ENCODE data around the gene HSPA1B.
"Not testable (repeated sequence)": the region's sequence is repeated elsewhere in the genome, so short reads cannot be mapped to it uniquely, and the experiment has no call there.

Gene HSPA1B

GRCh38 chr6:31801031-31801927 lies 26.3 kb upstream of the HSPA1B start:
- not testable (repeated sequence) for H3K27me3 ChIP-seq (ENCODE audit: control insufficient read depth, insufficient read depth, low read length); H3K27ac ChIP-seq (ENCODE audit: low read depth, low read length); H3K4me3 ChIP-seq (ENCODE audit: low read depth, low read length); H3K4me1 ChIP-seq (ENCODE audit: control insufficient read depth, insufficient read depth, low read length); H3K9me3 ChIP-seq (ENCODE audit: control insufficient read depth, insufficient read depth, low read depth, low read length); H3K9ac ChIP-seq (ENCODE audit: low read length)
- H3K36me3 ChIP-seq (ENCODE audit: control insufficient read depth, insufficient read depth, low read length) = peaks cover 40% of the 10 kb centered on the region

GRCh38 chr6:31805939-31806469 lies 21.5 kb upstream of the HSPA1B start:
- H3K27ac ChIP-seq (ENCODE audit: low read depth, low read length) = peak overlapping the region; percentile 91
- H3K27me3 ChIP-seq (ENCODE audit: control insufficient read depth, insufficient read depth, low read length) = no peaks in the 10 kb centered on the region
- H3K9ac ChIP-seq (ENCODE audit: low read length) = peak overlapping the region; percentile 91
- no peaks in the 10 kb centered on the region for H3K9me3 ChIP-seq (ENCODE audit: control insufficient read depth, insufficient read depth, low read depth, low read length)
- peaks cover 23% of the 10 kb centered on the region for H3K36me3 ChIP-seq (ENCODE audit: control insufficient read depth, insufficient read depth, low read length)
- no peaks in the 10 kb centered on the region for H3K4me1 ChIP-seq (ENCODE audit: control insufficient read depth, insufficient read depth, low read length)
- H3K4me3 ChIP-seq (ENCODE audit: low read depth, low read length) = peak overlapping the region; percentile 96

- Histone ChIP-seq H3K36me3 (ENCODE audit: control insufficient read depth, insufficient read depth, low read length) (peaks cover 19% of the 10 kb centered on the region), H3K9ac (ENCODE audit: low read length) (peak within 1 kb of the TSS; percentile 91), H3K4me1 (ENCODE audit: control insufficient read depth, insufficient read depth, low read length) (no peaks in the 10 kb centered on the region), H3K27me3 (ENCODE audit: control insufficient read depth, insufficient read depth, low read length) (no peaks in the 10 kb centered on the region), H3K9me3 (ENCODE audit: control insufficient read depth, insufficient read depth, low read depth, low read length) (no peaks in the 10 kb centered on the region), H3K4me3 (ENCODE audit: low read depth, low read length) (peak within 1 kb of the TSS; percentile 96), H3K27ac (ENCODE audit: low read depth, low read length) (peak within 1 kb of the TSS; percentile 91)
These were observed 20.9 kb upstream of the HSPA1B start, which contains the start of gene LSM2 for GRCh38 chr6:31806470-31807272. Gene LSM2 (minus strand): TSS chr6:31806966. CDS start chr6:31806757, 209 bp downstream.

- not testable (repeated sequence) for H3K4me3 ChIP-seq (ENCODE audit: low read depth, low read length); H3K27ac ChIP-seq (ENCODE audit: low read depth, low read length); H3K27me3 ChIP-seq (ENCODE audit: control insufficient read depth, insufficient read depth, low read length); H3K9ac ChIP-seq (ENCODE audit: low read length); H3K4me1 ChIP-seq (ENCODE audit: control insufficient read depth, insufficient read depth, low read length); H3K36me3 ChIP-seq (ENCODE audit: control insufficient read depth, insufficient read depth, low read length); H3K9me3 ChIP-seq (ENCODE audit: control insufficient read depth, insufficient read depth, low read depth, low read length)
These were observed 18.9 kb upstream of the HSPA1B start for GRCh38 chr6:31808599-31808998.

GRCh38 chr6:31811645-31812044 lies 15.9 kb upstream of the HSPA1B start:
- H3K27me3 ChIP-seq (ENCODE audit: control insufficient read depth, insufficient read depth, low read length) = no peaks in the 10 kb centered on the region
- no peaks in the 10 kb centered on the region for H3K36me3 ChIP-seq (ENCODE audit: control insufficient read depth, insufficient read depth, low read length)
- no peak overlapping the region for H3K9ac ChIP-seq (ENCODE audit: low read length)
- H3K9me3 ChIP-seq (ENCODE audit: control insufficient read depth, insufficient read depth, low read depth, low read length) = no peaks in the 10 kb centered on the region
- H3K27ac ChIP-seq (ENCODE audit: low read depth, low read length) = no peak overlapping the region
- peaks cover 7% of the 10 kb centered on the region for H3K4me1 ChIP-seq (ENCODE audit: control insufficient read depth, insufficient read depth, low read length)
- no peak overlapping the region for H3K4me3 ChIP-seq (ENCODE audit: low read depth, low read length)

- Histone ChIP-seq H3K4me1 (ENCODE audit: control insufficient read depth, insufficient read depth, low read length) (peaks cover 11% of the 10 kb centered on the region), H3K9ac (ENCODE audit: low read length) (peak overlapping the region; percentile 38), H3K27ac (ENCODE audit: low read depth, low read length) (no peak overlapping the region), H3K4me3 (ENCODE audit: low read depth, low read length) (peak overlapping the region; percentile 68; the same call in 1 of the 2 replicates), H3K27me3 (ENCODE audit: control insufficient read depth, insufficient read depth, low read length) (no peaks in the 10 kb centered on the region), H3K9me3 (ENCODE audit: control insufficient read depth, insufficient read depth, low read depth, low read length) (no peaks in the 10 kb centered on the region), H3K36me3 (ENCODE audit: control insufficient read depth, insufficient read depth, low read length) (no peaks in the 10 kb centered on the region)
These were observed 14.1 kb upstream of the HSPA1B start for GRCh38 chr6:31813465-31813849.

GRCh38 chr6:31814677-31815024 lies 12.9 kb upstream of the HSPA1B start:
- Histone ChIP-seq H3K36me3 (ENCODE audit: control insufficient read depth, insufficient read depth, low read length) (no peaks in the 10 kb centered on the region), H3K27ac (ENCODE audit: low read depth, low read length) (peak overlapping the region; percentile 85; the same call in 1 of the 2 replicates)

GRCh38 chr6:31815025-31815838 lies 12.3 kb upstream of the HSPA1B start, which contains the start of the genes HSPA1A and HSPA1L:
Gene HSPA1A (plus strand): TSS chr6:31815543. CDS start chr6:31815757, 214 bp downstream.
Gene HSPA1L (minus strand): TSS chr6:31815283. CDS start chr6:31811972, 3,311 bp downstream.
- Histone ChIP-seq H3K9ac (ENCODE audit: low read length) (peak within 1 kb of the TSS; percentile 86), H3K4me1 (ENCODE audit: control insufficient read depth, insufficient read depth, low read length) (peaks cover 14% of the 10 kb centered on the region), H3K36me3 (ENCODE audit: control insufficient read depth, insufficient read depth, low read length) (no peaks in the 10 kb centered on the region), H3K9me3 (ENCODE audit: control insufficient read depth, insufficient read depth, low read depth, low read length) (no peaks in the 10 kb centered on the region), H3K27ac (ENCODE audit: low read depth, low read length) (peak within 1 kb of the TSS; percentile 85; the same call in 1 of the 2 replicates), H3K27me3 (ENCODE audit: control insufficient read depth, insufficient read depth, low read length) (no peaks in the 10 kb centered on the region), H3K4me3 (ENCODE audit: low read depth, low read length) (peak within 1 kb of the TSS; percentile 68)

More at GRCh38 chr6:31814677-31815024, 12.9 kb upstream of the HSPA1B start:
- peaks cover 14% of the 10 kb centered on the region for H3K4me1 ChIP-seq (ENCODE audit: control insufficient read depth, insufficient read depth, low read length)
- no peaks in the 10 kb centered on the region for H3K27me3 ChIP-seq (ENCODE audit: control insufficient read depth, insufficient read depth, low read length)
- H3K4me3 ChIP-seq (ENCODE audit: low read depth, low read length) = peak overlapping the region; percentile 68
- H3K9me3 ChIP-seq (ENCODE audit: control insufficient read depth, insufficient read depth, low read depth, low read length) = no peaks in the 10 kb centered on the region
- H3K9ac ChIP-seq (ENCODE audit: low read length) = peak overlapping the region; percentile 32

GRCh38 chr6:31817133-31817928 lies 10.2 kb upstream of the HSPA1B start:
- H3K9me3 ChIP-seq (ENCODE audit: control insufficient read depth, insufficient read depth, low read depth, low read length); H3K27ac ChIP-seq (ENCODE audit: low read depth, low read length); H3K36me3 ChIP-seq (ENCODE audit: control insufficient read depth, insufficient read depth, low read length); H3K9ac ChIP-seq (ENCODE audit: low read length); H3K27me3 ChIP-seq (ENCODE audit: control insufficient read depth, insufficient read depth, low read length): not testable (repeated sequence)
- H3K4me1 ChIP-seq (ENCODE audit: control insufficient read depth, insufficient read depth, low read length) = peaks cover 17% of the 10 kb centered on the region
- peak overlapping the region; percentile 54 for H3K4me3 ChIP-seq (ENCODE audit: low read depth, low read length)
